Mesenchymal stem cell (in vitro differentiated cells and primary cell): ENCODE measurements around the gene PLIN5.

ENCODE experiments used
- DNase-seq: peaks from one replicate; pipeline ENCODE4 v3.0.0-alpha.2; 2013
- H2AFZ ChIP-seq: one replicate; pipeline ENCODE4 v1.6.1; 2013; ENCODE audit warnings: low read depth, mild to moderate bottlenecking, control low read depth, inconsistent platforms, low read length, moderate library complexity
- H2AK5ac ChIP-seq: 2 replicates; pipeline ENCODE4 v1.6.1; 2013; ENCODE audit warnings: low read length, moderate library complexity, mild to moderate bottlenecking, inconsistent platforms; ENCODE audit not compliant: severe bottlenecking
- H2BK120ac ChIP-seq: one replicate; pipeline ENCODE4 v1.6.1; 2013; ENCODE audit warnings: low read depth, mild to moderate bottlenecking, inconsistent platforms, low read length, moderate library complexity
- H2BK12ac ChIP-seq, 2 experiments: one replicate each; pipeline ENCODE4 v1.6.1; 2013; ENCODE audit warnings: inconsistent platforms in 2 of 2, low read length in 2 of 2, mild to moderate bottlenecking in 2 of 2, moderate library complexity in 2 of 2, control low read depth in 1 of 2
- H2BK15ac ChIP-seq: one replicate; pipeline ENCODE4 v1.6.1; 2013; ENCODE audit warnings: mild to moderate bottlenecking, low read depth, inconsistent platforms; ENCODE audit not compliant: poor library complexity, severe bottlenecking
- H2BK5ac ChIP-seq: 2 replicates; pipeline ENCODE4 v1.6.1; 2013; ENCODE audit warnings: low read depth, mild to moderate bottlenecking, low read length, control low read depth, inconsistent platforms; ENCODE audit not compliant: poor library complexity, severe bottlenecking
- H3K14ac ChIP-seq, 2 experiments: one replicate each; pipeline ENCODE4 v1.6.1; 2013; ENCODE audit warnings: inconsistent platforms in 2 of 2, low read length in 2 of 2, control low read depth in 1 of 2, mild to moderate bottlenecking in 1 of 2, moderate library complexity in 1 of 2
- H3K18ac ChIP-seq, 2 experiments: one replicate each; pipeline ENCODE4 v1.6.1; 2013; ENCODE audit warnings: inconsistent platforms in 2 of 2, low read length in 2 of 2, control low read depth in 1 of 2, low read depth in 1 of 2, mild to moderate bottlenecking in 1 of 2
- H3K23ac ChIP-seq, 2 experiments: one replicate each; pipeline ENCODE4 v1.6.1; 2013; ENCODE audit warnings: inconsistent platforms in 2 of 2, low read length in 2 of 2, mild to moderate bottlenecking in 2 of 2, moderate library complexity in 2 of 2, control low read depth in 1 of 2
- H3K27ac ChIP-seq: 2 replicates; pipeline ENCODE4 v1.5.1; 2013; ENCODE audit warnings: mild to moderate bottlenecking, moderate library complexity, low read length, control low read depth, inconsistent platforms; ENCODE audit not compliant: poor library complexity, severe bottlenecking
- H3K27me3 ChIP-seq, 2 experiments: 2 replicates each; pipeline versions ENCODE4 v1.6.1 to v1.7.0; 2013; ENCODE audit warnings: low read length in 2 of 2, mild to moderate bottlenecking in 2 of 2, moderate library complexity in 2 of 2, control low read depth in 1 of 2, inconsistent platforms in 1 of 2; ENCODE audit not compliant: control insufficient read depth in 1 of 2, insufficient read depth in 1 of 2
- H3K36me3 ChIP-seq, 2 experiments: 2 replicates each; pipeline versions ENCODE4 v1.6.1 to v1.7.0; 2013; ENCODE audit warnings: low read length in 2 of 2, control low read depth in 1 of 2, inconsistent platforms in 1 of 2, low read depth in 1 of 2, mild to moderate bottlenecking in 1 of 2; ENCODE audit not compliant: insufficient read depth in 2 of 2, control insufficient read depth in 1 of 2
- H3K4ac ChIP-seq, 2 experiments: one replicate each; pipeline ENCODE4 v1.6.1; 2013; ENCODE audit warnings: inconsistent platforms in 2 of 2, low read length in 2 of 2, mild to moderate bottlenecking in 2 of 2, moderate library complexity in 2 of 2, control low read depth in 1 of 2, low read depth in 1 of 2
- H3K4me1 ChIP-seq: 2 replicates; pipeline ENCODE4 v1.6.1; 2013; ENCODE audit warnings: low read depth, low read length, control low read depth; ENCODE audit not compliant: control insufficient read depth, insufficient read depth
- H3K4me2 ChIP-seq: 2 replicates; pipeline ENCODE4 v1.6.1; 2013; ENCODE audit warnings: low read length, mild to moderate bottlenecking, inconsistent platforms; ENCODE audit not compliant: poor library complexity, severe bottlenecking
- H3K4me3 ChIP-seq, 2 experiments: 2 replicates each; pipeline versions ENCODE4 v1.5.1 to v1.7.0; 2013; ENCODE audit warnings: low read length in 2 of 2, mild to moderate bottlenecking in 2 of 2, control low read depth in 1 of 2, low read depth in 1 of 2; ENCODE audit not compliant: insufficient read depth in 1 of 2
- H3K79me1 ChIP-seq: replicated peaks from 2 replicates; pipeline ENCODE4 v1.6.1; 2013; ENCODE audit warnings: mild to moderate bottlenecking, control low read depth, low read length, inconsistent platforms; ENCODE audit not compliant: poor library complexity, severe bottlenecking
- H3K9ac ChIP-seq: 2 replicates; pipeline ENCODE4 v1.7.0; 2013; ENCODE audit warnings: mild to moderate bottlenecking, low read length, moderate library complexity
- H3K9me3 ChIP-seq: 2 replicates; pipeline ENCODE4 v1.7.0; 2013; ENCODE audit warnings: mild to moderate bottlenecking, low read length; ENCODE audit not compliant: control insufficient read depth
- H4K8ac ChIP-seq: one replicate; pipeline ENCODE4 v1.6.1; 2013; ENCODE audit warnings: inconsistent platforms, mild to moderate bottlenecking, low read length, moderate library complexity
- H4K91ac ChIP-seq: one replicate; pipeline ENCODE4 v1.6.1; 2013; ENCODE audit warnings: mild to moderate bottlenecking, low read length, inconsistent platforms
- WGBS: methylation state at CpG from one replicate; pipeline ENCODE4 v1.1.7; 2013; ENCODE audit warnings: mixed read lengths; 5-methylcytosine and 5-hydroxymethylcytosine counted together

PLIN5 gene

DNA sequence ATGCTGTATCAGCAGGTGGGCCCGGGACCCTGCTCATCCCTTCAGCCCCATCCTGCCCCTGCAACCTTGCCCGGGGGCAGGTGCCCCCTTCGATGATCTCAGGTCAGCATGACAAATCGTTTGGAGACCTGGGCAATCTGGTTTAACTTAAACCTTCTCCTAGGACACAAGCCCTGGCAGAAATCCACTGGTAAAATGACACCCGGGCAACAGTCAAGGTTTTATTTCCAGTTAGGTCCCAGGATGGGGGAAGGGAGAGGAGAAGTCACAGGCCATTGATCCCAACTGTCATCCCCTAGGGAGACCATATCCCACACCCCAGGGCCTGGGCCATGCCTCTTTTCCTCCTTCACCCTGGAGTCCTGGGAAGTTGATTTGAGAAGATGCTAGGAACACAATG lies 1.8 kb upstream of the PLIN5 start:
- 91% methylated on average over 2 of the region's 5 CpGs for WGBS
- Histone ChIP-seq H3K4me3 (no peak overlapping the region), H2AFZ (no peak overlapping the region), H3K36me3 (no peaks in the 10 kb centered on the region), H3K27ac (no peak overlapping the region), H4K91ac (no peak overlapping the region), H3K79me1 (no peaks in the 10 kb centered on the region), H2BK5ac (no peak overlapping the region), H3K14ac (no peak overlapping the region), H3K9me3 (peaks cover 4% of the 10 kb centered on the region), H4K8ac (no peak overlapping the region), H3K27me3 (peaks cover 42 to 74% of the 10 kb centered on the region in 2 experiments), H3K9ac (no peak overlapping the region), H3K4ac (no peak overlapping the region), H2BK15ac (no peak overlapping the region), H3K18ac (no peak overlapping the region), H3K4me1 (peaks cover 11% of the 10 kb centered on the region), H2BK120ac (no peak overlapping the region), H3K4me2 (no peak overlapping the region), H2BK12ac (no peak overlapping the region), H3K23ac (no peak overlapping the region), H2AK5ac (no peak overlapping the region)
- no peak for DNase-seq

GRCh38 chr19:4533835-4534424 lies 1.1 kb downstream of the PLIN5 start:
- WGBS = 88% methylated on average over 9 of the region's 9 CpGs
- H3K9me3 ChIP-seq = no peaks in the 10 kb centered on the region
- H4K8ac ChIP-seq = no peak overlapping the region

DNA sequence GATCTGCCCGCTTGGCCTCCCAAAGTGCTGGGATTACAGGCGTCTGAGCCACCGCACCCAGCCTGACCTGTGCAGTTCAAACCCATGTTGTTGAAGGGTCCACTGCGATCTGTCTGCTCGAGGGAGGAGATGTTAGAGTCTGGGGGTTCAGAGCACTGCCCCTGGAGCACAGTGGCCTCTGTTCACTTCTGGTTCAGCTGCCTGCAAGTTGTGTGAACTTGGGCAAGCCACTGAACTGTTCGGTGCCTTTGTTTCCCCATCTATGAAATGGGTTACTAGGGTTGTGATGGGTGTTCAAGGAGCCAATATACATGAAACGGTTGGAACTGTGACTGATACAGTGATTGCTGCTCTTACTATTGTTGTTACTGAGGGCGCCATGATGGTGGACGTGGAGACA lies 1.7 kb downstream of the PLIN5 start:
- Histone ChIP-seq H2AFZ (no peak overlapping the region), H2BK15ac (no peak overlapping the region), H2BK120ac (no peak overlapping the region), H4K8ac (no peak overlapping the region), H3K27me3 (peaks cover 44 to 77% of the 10 kb centered on the region in 2 experiments), H3K23ac (no peak overlapping the region), H3K4me2 (no peak overlapping the region), H3K27ac (no peak overlapping the region), H3K36me3 (no peaks in the 10 kb centered on the region), H2BK5ac (no peak overlapping the region), H3K9ac (no peak overlapping the region), H2AK5ac (no peak overlapping the region), H3K18ac (no peak overlapping the region), H4K91ac (no peak overlapping the region), H3K79me1 (no peaks in the 10 kb centered on the region), H3K14ac (no peak overlapping the region), H3K4me1 (peaks cover 12% of the 10 kb centered on the region), H3K4ac (no peak overlapping the region), H3K4me3 (no peak overlapping the region), H3K9me3 (no peaks in the 10 kb centered on the region), H2BK12ac (no peak overlapping the region)
- 83% methylated on average over 9 of the region's 9 CpGs for WGBS
- DNase-seq = no peak

More at GRCh38 chr19:4533835-4534424, 1.1 kb downstream of the PLIN5 start:
- no peaks in the 10 kb centered on the region for H3K36me3 ChIP-seq
- no peak overlapping the region for H3K9ac ChIP-seq
- no peak overlapping the region for H3K4me3 ChIP-seq
- peaks cover 12% of the 10 kb centered on the region for H3K4me1 ChIP-seq
- H2AFZ ChIP-seq = no peak overlapping the region
- no peak overlapping the region for H2BK120ac ChIP-seq
- H3K27ac ChIP-seq = no peak overlapping the region
- H3K4ac ChIP-seq = no peak overlapping the region
- no peak overlapping the region for H2BK12ac ChIP-seq
- no peaks in the 10 kb centered on the region for H3K79me1 ChIP-seq
- H2AK5ac ChIP-seq = no peak overlapping the region
- H2BK5ac ChIP-seq = no peak overlapping the region
- H2BK15ac ChIP-seq = no peak overlapping the region
- H3K4me2 ChIP-seq = no peak overlapping the region
- peaks cover 42 to 79% of the 10 kb centered on the region in 2 experiments for H3K27me3 ChIP-seq
- H3K14ac ChIP-seq = no peak overlapping the region
- no peak overlapping the region for H3K23ac ChIP-seq
- DNase-seq = no peak
- H3K18ac ChIP-seq = no peak overlapping the region
- H4K91ac ChIP-seq = no peak overlapping the region

GRCh38 chr19:4531562-4532165 lies 3.4 kb downstream of the PLIN5 start:
- H3K18ac ChIP-seq = no peak overlapping the region
- no peak overlapping the region for H2AK5ac ChIP-seq
- no peaks in the 10 kb centered on the region for H3K36me3 ChIP-seq

More at GRCh38 chr19:4531562-4532165, 3.4 kb downstream of the PLIN5 start:
- H3K79me1 ChIP-seq = no peaks in the 10 kb centered on the region
- no peaks in the 10 kb centered on the region for H3K9me3 ChIP-seq
- no peak overlapping the region for H2AFZ ChIP-seq
- H2BK15ac ChIP-seq = no peak overlapping the region
- H2BK12ac ChIP-seq = no peak overlapping the region
- no peak overlapping the region for H3K4me2 ChIP-seq
- H4K8ac ChIP-seq = peak overlapping the region; percentile 62
- H4K91ac ChIP-seq = peak overlapping the region; percentile 37
- whole genome bisulfite sequencing = 71% methylated on average over 20 of the region's 28 CpGs
- no peak overlapping the region for H2BK120ac ChIP-seq
- no peak overlapping the region for H3K23ac ChIP-seq
- no peak overlapping the region for H2BK5ac ChIP-seq
- H3K9ac ChIP-seq = no peak overlapping the region
- no peak overlapping the region for H3K27ac ChIP-seq
- no peak overlapping the region for H3K4ac ChIP-seq
- H3K14ac ChIP-seq = no peak overlapping the region
- peaks cover 41 to 64% of the 10 kb centered on the region in 2 experiments for H3K27me3 ChIP-seq
- peaks cover 12% of the 10 kb centered on the region for H3K4me1 ChIP-seq
- no peak for DNase-seq
- peak overlapping the region in 1 of 2 experiments; percentile 20 for H3K4me3 ChIP-seq
